GM19238 (cell line): Measurements from ENCODE around the gene CDH1.

Experiments
- DNase-seq: peaks from one replicate; pipeline ENCODE4 v3.0.0; 2011; ENCODE audit warnings: low spot score; ENCODE audit not compliant: insufficient read length

The CDH1 gene

GRCh38 chr16:68848786-68849185 is 111.7 kb downstream of the CDH1 start:
- no peak for DNase-seq

DNA sequence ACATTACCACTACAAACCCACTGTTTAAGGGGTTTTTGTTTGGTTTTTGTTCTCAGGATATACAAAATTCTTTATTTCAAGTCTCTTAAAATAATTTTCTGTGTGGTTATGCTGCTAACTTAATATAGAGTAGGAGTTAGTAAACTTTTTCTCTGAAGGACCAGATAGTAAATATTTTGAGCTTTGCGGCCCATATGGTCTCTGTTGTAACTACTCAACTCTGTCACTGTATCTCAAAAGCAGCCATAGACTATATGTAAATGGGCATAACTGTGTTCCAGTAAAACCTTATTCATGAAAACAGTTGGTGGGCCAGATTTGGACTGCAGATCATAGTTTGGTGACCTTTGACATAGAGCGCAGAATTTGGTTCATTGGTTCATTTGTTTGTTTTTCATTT is 113.4 kb downstream of the CDH1 start:
- no peak for DNase-seq

DNA sequence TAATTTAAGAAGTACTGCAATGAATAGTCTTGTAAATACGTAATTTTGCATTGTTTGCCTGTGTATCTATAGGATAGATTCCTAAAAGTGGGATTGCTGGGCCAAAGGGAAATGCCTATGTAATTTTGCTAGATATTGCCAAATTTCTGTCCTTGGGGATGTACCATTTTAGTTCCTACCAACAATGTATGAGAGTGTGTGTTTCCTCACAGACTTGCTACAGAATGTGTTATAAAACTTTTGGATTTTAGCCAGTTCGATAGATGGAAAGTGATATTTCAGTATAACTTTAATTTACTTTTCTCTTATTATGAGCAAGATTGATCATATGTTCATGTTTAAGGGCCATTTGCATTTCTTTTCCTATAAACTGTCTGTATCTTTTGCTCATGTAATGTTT is 114.5 kb downstream of the CDH1 start:
- DNase-seq, result no peak

DNA sequence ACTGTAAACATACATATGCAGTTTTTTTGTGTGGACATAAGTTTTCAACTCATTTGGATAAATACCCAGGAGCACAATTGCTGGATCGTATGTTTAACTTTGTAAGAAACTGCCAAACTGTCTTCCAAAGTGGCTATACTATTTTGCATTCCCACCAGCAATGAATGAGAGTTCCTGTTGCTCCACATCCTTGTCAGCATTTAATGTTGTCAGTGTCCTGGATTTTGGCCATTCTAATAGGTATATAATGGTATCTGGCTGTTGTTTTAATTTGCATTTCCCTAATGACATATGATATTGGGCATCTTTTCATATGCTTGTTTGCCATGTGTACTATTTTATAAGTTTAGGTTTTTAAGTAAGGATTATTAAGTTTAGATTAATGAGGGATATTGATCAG is 120.4 kb downstream of the CDH1 start:
- DNase-seq, result no peak

DNA sequence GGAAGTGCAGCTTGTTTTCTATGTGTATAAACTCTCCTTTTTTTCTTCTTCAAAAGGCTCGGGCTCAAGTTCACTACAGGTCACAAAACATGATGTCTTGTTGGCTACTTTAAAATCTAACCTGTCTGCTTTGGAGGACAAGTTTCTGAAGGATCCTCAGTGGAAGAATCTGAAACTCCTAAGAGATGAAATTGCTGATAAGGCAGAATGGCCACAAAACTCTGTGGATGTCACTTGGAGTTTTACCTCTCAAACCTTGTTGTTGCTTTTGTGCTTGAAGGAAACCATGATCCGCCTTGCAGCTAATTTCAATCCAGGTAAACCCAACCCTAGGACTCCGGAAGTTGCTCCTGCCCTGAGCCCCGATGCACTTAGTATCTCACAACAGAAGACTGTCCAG is 122.7 kb downstream of the CDH1 start:
- DNase-seq, result no peak

DNA sequence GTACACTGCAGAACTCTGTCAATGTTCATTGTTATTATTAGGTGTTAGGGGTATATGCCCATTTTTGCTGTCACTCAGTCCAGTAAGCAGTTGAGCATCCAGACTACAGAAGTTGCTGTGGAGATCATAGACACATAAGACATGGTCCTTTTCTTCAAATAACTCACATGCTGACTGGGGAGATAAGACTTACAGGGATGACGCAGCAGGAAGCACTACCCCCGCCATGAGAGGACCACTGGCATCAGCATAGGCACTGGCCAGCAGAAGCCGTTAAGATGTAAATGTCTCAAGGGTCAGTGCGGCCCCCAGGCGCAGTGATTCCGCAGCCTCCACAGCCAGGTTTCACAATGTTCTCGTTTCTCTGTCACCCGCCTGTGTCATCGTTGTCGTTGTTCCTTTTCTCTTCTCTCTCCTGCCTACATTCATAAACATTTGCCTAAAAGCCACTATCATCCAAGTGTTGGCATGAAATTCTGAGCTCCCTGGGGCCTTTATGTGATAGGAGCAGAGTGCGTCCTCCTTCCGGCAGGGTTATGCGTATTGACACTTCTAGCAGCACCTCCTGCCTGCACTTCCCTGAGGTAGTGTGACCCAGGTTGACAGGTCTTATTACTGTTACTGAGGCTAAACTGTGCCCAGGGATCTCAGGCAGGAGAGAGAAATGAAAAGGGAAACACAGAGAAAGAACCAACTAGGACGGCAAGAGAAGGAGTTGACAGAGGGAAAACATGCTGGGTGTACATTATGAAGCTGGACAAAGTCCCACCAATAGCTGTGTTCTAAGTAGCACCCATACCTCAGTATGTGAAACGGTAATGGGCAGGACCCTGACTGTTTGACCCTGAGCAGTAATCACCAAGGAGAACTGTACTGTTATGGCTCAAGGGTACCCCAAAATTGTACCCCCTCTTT is 124.1 kb downstream of the CDH1 start:
- no peak for DNase-seq

DNA sequence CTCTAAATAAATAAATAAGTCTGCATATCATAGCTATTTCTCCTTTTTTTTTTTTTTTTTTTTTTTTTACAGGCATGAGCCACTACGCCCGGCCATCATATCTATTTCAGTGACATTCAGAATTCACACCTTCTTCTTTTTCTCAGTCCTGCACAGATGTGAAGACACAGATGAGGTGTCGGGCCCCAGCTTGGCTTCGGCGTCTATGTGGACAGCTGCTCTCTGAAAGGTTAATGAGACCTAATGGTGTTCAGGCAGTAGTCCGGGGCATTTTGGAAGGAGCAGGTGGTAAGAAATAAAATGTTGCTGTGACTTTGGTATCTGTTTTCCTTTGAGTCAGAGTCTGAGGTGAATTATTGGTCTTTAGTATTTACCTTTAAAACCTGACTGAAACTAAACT is 129.8 kb downstream of the CDH1 start:
- DNase-seq, result no peak

DNA sequence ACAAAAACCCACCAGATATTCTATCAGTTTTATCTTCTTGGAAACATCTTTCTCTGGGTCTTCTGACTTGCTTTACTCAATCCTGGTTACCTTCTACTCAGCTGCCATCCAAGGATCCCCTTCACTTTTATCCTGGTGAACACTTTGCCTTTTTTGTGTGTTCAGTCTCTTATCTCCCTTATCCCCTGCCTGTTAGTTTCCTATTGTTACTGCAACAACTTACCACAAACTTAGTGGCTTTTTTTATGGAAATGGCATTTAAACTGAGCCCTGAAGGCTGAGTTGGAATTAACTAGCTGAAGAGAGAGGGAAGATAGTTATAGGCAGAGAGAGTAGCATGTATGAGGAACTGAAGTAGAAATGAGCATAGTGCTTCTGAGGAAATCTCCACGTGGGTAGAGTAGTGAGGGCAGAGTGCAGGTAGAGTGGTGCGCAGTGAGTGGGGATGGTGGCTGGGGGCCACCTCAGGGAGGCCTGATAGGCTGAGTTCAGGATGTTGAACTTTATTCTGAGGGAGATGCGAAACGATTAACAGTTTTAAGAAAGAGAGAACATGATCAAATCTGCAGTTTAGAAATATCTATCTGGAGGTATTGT is 132.5 kb downstream of the CDH1 start:
- no peak for DNase-seq

GRCh38 chr16:68873635-68874471 is 136.8 kb downstream of the CDH1 start:
- no peak for DNase-seq

DNA sequence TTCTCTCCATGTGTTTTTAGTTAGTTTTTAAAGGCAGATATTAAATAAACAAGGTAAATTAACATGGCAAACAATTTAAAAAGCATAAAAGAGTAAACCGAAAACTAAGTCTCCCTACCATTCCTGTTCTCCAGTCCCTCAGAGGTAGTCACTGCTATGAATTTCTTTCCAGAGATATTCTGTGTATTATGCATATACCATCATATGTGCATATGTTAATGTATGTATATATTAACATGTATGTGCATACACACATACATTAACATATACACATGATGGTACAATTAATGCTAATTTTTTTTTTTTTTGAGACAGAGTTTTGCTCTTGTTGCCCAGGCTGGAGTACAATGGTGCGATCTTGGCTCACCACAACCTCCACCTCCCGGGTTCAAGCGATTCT is 138.8 kb downstream of the CDH1 start:
- no peak for DNase-seq

DNA sequence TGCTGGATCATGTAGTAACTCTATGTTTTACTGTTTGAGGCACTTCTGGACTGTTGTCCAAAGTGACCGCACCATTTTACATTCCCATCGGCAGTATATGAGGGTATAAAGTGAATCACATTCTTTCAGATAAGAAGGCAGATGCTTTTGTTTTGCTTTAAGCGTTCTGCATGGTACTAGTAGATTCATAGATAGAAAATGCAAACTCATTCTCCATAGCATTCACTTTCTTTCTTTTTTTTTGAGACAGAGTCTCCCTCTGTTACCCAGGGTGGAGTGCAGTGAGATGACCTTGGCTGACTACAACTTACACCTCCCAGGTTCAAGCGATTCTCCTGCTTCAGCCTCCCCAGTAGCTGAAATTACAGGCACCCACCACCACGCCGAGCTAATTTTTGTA is 146.6 kb downstream of the CDH1 start:
- no peak for DNase-seq

DNA sequence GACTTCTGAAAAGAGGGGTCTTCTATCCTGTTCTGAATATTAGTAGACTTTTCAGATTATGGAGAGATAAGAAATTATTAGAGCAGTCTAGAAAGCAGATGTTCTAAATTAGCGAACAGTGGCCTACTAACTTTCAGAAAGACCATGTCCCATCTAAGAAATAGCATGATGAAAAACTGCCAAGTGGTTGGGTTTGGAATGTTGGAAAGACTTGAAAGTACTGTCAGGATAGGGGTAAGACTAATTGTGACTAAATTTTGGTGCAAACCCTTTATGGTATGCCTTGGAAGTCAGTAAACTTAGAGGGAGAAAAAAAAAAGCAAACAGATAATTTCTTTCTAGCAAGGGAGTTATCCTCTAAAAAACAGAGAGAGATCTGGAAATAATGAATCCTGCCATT is 147.3 kb downstream of the CDH1 start:
- DNase-seq, result no peak
